Spleen (tissue), 11 donors: Measurements from ENCODE around the gene TLE5. TPM values are rescaled to one million over a fixed set of nuclear protein-coding genes. Genes with fewer than 3 reads are reported as not detected.
A peak's percentile ranks its signal among the peaks of the same experiment; 100 is the strongest.
"Not testable (repeated sequence)": the region's sequence is repeated elsewhere in the genome, so short reads cannot be mapped to it uniquely, and the experiment has no call there.

Source experiments
- DNase-seq: peaks from one replicate; pipeline ENCODE4 v3.0.0-alpha.2; 2020
- H3K27ac ChIP-seq, 8 donors: fragments of 200-600 bp; sonication (generic) in 7 of 8; 1 replicate in 4 of 8; 2 replicates in 4 of 8; pipeline versions ENCODE4 v1.5.0 to v1.8.0; 2016 to 2021; ENCODE audit warnings: inconsistent platforms in 4 of 8, mild to moderate bottlenecking in 4 of 8, moderate library complexity in 1 of 8
- H3K27me3 ChIP-seq, 7 donors: fragments of 200-600 bp; sonication (generic) in 6 of 7; replicated peaks in 1 of 7; 1 replicate in 4 of 7; 2 replicates in 3 of 7; pipeline versions ENCODE4 v1.5.0 to v1.8.0; 2016 to 2021; ENCODE audit warnings: inconsistent platforms in 3 of 7, mild to moderate bottlenecking in 1 of 7
- H3K36me3 ChIP-seq, 6 donors: fragments of 200-600 bp; sonication (generic) in 5 of 6; 1 replicate in 4 of 6; 2 replicates in 2 of 6; pipeline versions ENCODE4 v1.5.0 to v1.8.0; 2016 to 2021; ENCODE audit warnings: inconsistent platforms in 2 of 6
- H3K4me1 ChIP-seq, 6 donors: fragments of 200-600 bp; sonication (generic) in 5 of 6; 1 replicate in 3 of 6; 2 replicates in 3 of 6; pipeline versions ENCODE4 v1.5.0 to v1.8.0; 2016 to 2021; ENCODE audit warnings: inconsistent platforms in 3 of 6
- H3K4me3 ChIP-seq, 8 donors: fragments of 200-600 bp; sonication (generic) in 7 of 8; 1 replicate in 4 of 8; 2 replicates in 4 of 8; pipeline versions ENCODE4 v1.5.0 to v1.8.0; 2016 to 2021; ENCODE audit warnings: inconsistent platforms in 4 of 8, mild to moderate bottlenecking in 4 of 8, moderate library complexity in 2 of 8
- H3K9me3 ChIP-seq, 8 donors: fragments of 200-600 bp; sonication (generic) in 7 of 8; 1 replicate in 4 of 8; 2 replicates in 4 of 8; pipeline versions ENCODE4 v1.5.0 to v1.8.0; 2016 to 2021; ENCODE audit warnings: inconsistent platforms in 4 of 8
- CTCF ChIP-seq, 11 experiments: fragments of 200-600 bp in 7 of 11; fragments of 450-650 bp in 4 of 11; sonication (generic) in 4 of 11; IDR thresholded peaks in 8 of 11; conservative IDR thresholded peaks in 3 of 11; 1 replicate in 7 of 11; 2 replicates in 4 of 11; pipeline versions ENCODE4 v1.4.0 to v1.8.0; 2016 to 2021; ENCODE audit warnings: antibody characterized with exemption in 11 of 11, inconsistent platforms in 4 of 11, mild to moderate bottlenecking in 1 of 11
- POLR2A ChIP-seq, 3 donors: fragments of 450-650 bp; IDR thresholded peaks; one replicate each; pipeline ENCODE4 v1.5.1; 2017; ENCODE audit warnings: antibody characterized with exemption in 3 of 3, mild to moderate bottlenecking in 1 of 3
- POLR2AphosphoS5 ChIP-seq, 3 donors: sonication (generic); formaldehyde crosslinking; IDR thresholded peaks; one replicate each; pipeline ENCODE4 v1.5.1; 2017; ENCODE audit warnings: antibody characterized with exemption in 3 of 3
- WGBS, 5 donors: extraction: QIAGEN DNeasy Blood & Tissue Kit in 3 of 5; methylation state at CpG; one replicate each; pipeline versions ENCODE4 v1.1.5 to v1.1.7; 2013 to 2018; 5-methylcytosine and 5-hydroxymethylcytosine counted together
- intact Hi-C: fragments of 100-400 bp; cut with DNase I; formaldehyde crosslinking; loops from one replicate; pipeline ENCODE4 v1.15.0; 2023; ENCODE audit warnings: low total_unique reads
- polyA plus RNA-seq, 3 donors: library from polyadenylated mRNA; stranded (reverse); fragments of 200-250 nt; gene quantifications; one replicate each; pipeline ENCODE4 v1.2.1, GENCODE V29; 2013
- total RNA-seq, 7 donors: library from RNA; depleted of rRNA in 3 of 7; stranded (reverse); fragments of >200 nt in 3 of 7; fragmentation: NEBNext Ultra II Directional in 4 of 7; extraction: Animal tissue kit (Norgen Biotek cat#: 25700) in 4 of 7; gene quantifications; one replicate each; pipeline versions ENCODE4 v1.1.0 to v1.2.1, GENCODE V29; 2016 to 2021
- donor health status: healthy with polysubstance abuse.
- donor health status: DM: no; HTN: no; CAD: no; lungs with moderate emphysema.
- donor health status: DM: no; HTN: no; CAD: no.
- donor health status: Bipolar disorder and iron deficiency.
- donor health status: healthy.
- donor health status: DM: no; HTN: no; CAD: no.
- donor health status: DM: yes; HTN: yes; CAD: no.

Gene TLE5
- total and polyA plus RNA-seq, 10 donors: 325 to 618 (median 435) TPM

- H3K4me3 ChIP-seq: no peak overlapping the region
- no peak overlapping the region for H3K27ac ChIP-seq
- 79 to 84% (median 82%) methylated on average over 16 of the region's 16 CpGs for WGBS, 5 donors
- H3K36me3 ChIP-seq: peaks cover 0 to 82% (median 5%) of the 10 kb centered on the region in 6 donors
- H3K27me3 ChIP-seq: no peaks in the 10 kb centered on the region
- no peaks in the 10 kb centered on the region for H3K4me1 ChIP-seq
- no peak for DNase-seq
- intact Hi-C loops: no loop called here
- TF ChIP-seq POLR2A (IDR thresholded peaks at IDR 0.05) (no peak), POLR2AphosphoS5 (IDR thresholded peaks at IDR 0.05) (no peak), CTCF (IDR thresholded peaks at IDR 0.05 in 8 of 11, conservative IDR thresholded peaks at IDR 0.05 in 3 of 11) (no peak)
- no peaks in the 10 kb centered on the region for H3K9me3 ChIP-seq
Measured at GRCh38 chr19:3012621-3013262, 49.6 kb downstream of the TLE5 start.

DNA sequence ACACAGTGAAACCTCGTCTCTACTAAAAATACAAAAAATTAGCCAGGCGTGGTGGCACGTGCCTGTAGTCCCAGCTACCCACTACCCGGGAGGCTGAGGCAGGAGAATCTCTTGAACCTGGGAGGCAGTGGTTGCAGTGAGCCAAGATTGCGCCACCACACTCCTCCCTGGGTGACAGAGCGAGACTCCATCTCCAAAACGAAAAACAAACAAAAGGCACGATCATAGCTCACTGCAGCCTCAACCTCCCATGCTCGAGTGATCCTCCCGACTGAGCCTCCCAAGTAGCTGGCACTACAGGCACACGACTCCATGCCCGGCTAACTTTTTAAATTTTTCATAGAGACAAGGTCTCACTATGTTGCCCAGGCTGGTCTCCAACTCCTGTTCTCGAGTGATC, 50.2 kb downstream of the TLE5 start:
- H3K27ac ChIP-seq, intact Hi-C loops, H3K27me3 ChIP-seq, H3K9me3 ChIP-seq, DNase-seq, H3K4me3 ChIP-seq, H3K4me1 ChIP-seq: not testable (repeated sequence)
- H3K36me3 ChIP-seq: peaks cover 0 to 86% (median 5%) of the 10 kb centered on the region in 6 donors
- WGBS, 5 donors: 80 to 89% (median 82%) methylated on average over 12 to 13 of the region's 13 CpGs

GRCh38 chr19:3010871-3011270, 51.4 kb downstream of the TLE5 start:
- Histone ChIP-seq H3K9me3 (no peaks in the 10 kb centered on the region), H3K27me3 (no peaks in the 10 kb centered on the region), H3K4me1 (no peaks in the 10 kb centered on the region), H3K36me3 (peaks cover 0 to 98% (median 9%) of the 10 kb centered on the region in 6 donors), H3K4me3 (no peak overlapping the region), H3K27ac (no peak overlapping the region)
- intact Hi-C loops: no loop called here
- no peak for DNase-seq
- TF ChIP-seq CTCF (IDR thresholded peaks at IDR 0.05 in 8 of 11, conservative IDR thresholded peaks at IDR 0.05 in 3 of 11): no peak
- TF ChIP-seq POLR2A (IDR thresholded peaks at IDR 0.05): no peak
- TF ChIP-seq POLR2AphosphoS5 (IDR thresholded peaks at IDR 0.05): peak in 1 of 3 donors; percentile 15
- 87 to 94% (median 90%) methylated on average over 9 to 13 of the region's 13 CpGs for WGBS, 5 donors

DNA sequence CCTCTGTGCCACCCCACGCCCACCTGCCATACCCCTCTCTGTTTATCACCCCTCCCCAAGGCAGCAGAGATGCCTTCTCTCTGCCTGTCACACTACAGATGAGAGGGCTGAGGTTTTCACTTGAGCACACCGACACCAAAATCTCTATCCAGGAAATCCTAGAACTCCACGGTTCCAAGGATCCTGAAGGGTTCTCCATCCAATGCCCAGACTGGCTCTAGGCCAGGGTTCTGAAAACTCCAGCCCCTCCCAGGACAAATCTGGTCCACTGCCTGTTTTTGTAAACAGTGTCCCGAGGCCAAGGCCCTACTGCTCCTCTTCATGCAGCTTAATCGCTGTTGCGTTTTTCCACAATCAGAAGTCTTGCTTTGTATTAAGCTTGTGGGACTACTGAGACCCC, 53.3 kb downstream of the TLE5 start:
- Histone ChIP-seq H3K4me3 (no peak overlapping the region), H3K27ac (no peak overlapping the region), H3K36me3 (peaks cover 0 to 98% (median 8%) of the 10 kb centered on the region in 6 donors), H3K4me1 (no peaks in the 10 kb centered on the region), H3K9me3 (no peaks in the 10 kb centered on the region), H3K27me3 (no peaks in the 10 kb centered on the region)
- TF ChIP-seq POLR2AphosphoS5 (IDR thresholded peaks at IDR 0.05): no peak
- TF ChIP-seq CTCF (IDR thresholded peaks at IDR 0.05 in 8 of 11, conservative IDR thresholded peaks at IDR 0.05 in 3 of 11): no peak
- no peak for TF ChIP-seq POLR2A (IDR thresholded peaks at IDR 0.05)
- 73 to 84% (median 82%) methylated on average over 6 of the region's 6 CpGs for WGBS, 5 donors
- intact Hi-C loops: no loop called here
- no peak for DNase-seq
